K562 (cell line): ENCODE data around the gene IFRD1. TPM values are rescaled to one million over a fixed set of nuclear protein-coding genes. Genes with fewer than 3 reads are reported as not detected.

Experiments used
- BRD4 ChIP-seq: fragments of 200-600 bp; sonication (generic); IDR thresholded peaks from 2 replicates; pipeline ENCODE4 v1.6.1; 2017; ENCODE audit warnings: inconsistent platforms
- CBX2 ChIP-seq: fragments of 200-600 bp; sonication (generic); IDR thresholded peaks from one replicate; pipeline ENCODE4 v1.6.1; 2012; ENCODE audit warnings: mild to moderate bottlenecking, low read length, inconsistent platforms; ENCODE audit not compliant: insufficient read depth, poor library complexity, severe bottlenecking
- CREBBP ChIP-seq: IDR thresholded peaks from one replicate; pipeline ENCODE4 v1.6.1; 2012; ENCODE audit warnings: low read depth, mild to moderate bottlenecking, control low read depth, inconsistent platforms, low read length
- CSDE1 ChIP-seq, 2 experiments: fragments of 450-650 bp; IDR thresholded peaks; 2 replicates each; pipeline ENCODE4 v1.6.1; 2016; ENCODE audit warnings: mild to moderate bottlenecking in 1 of 2
- FOXP1 ChIP-seq: sonication (generic); formaldehyde crosslinking; IDR thresholded peaks from 2 replicates; pipeline ENCODE4 v1.8.0; 2022; ENCODE audit warnings: mild to moderate bottlenecking, missing genetic modification reagents
- HDAC2 ChIP-seq: fragments of 450-650 bp; IDR thresholded peaks from 2 replicates; pipeline ENCODE4 v1.6.1; 2016; ENCODE audit warnings: mild to moderate bottlenecking
- NR2F6 ChIP-seq: fragments of 450-650 bp; formaldehyde crosslinking; IDR thresholded peaks from 2 replicates; pipeline ENCODE4 v1.4.0; 2020; ENCODE audit warnings: mild to moderate bottlenecking
- RAD21 ChIP-seq, 2 experiments: fragments of 250-450 bp in 1 of 2; fragments of 450-650 bp in 1 of 2; sonication (Bioruptor Pico) in 1 of 2; formaldehyde crosslinking in 1 of 2; IDR thresholded peaks in 1 of 2; conservative IDR thresholded peaks in 1 of 2; 2 replicates each; pipeline versions ENCODE4 v1.4.0 to v1.8.0; 2020 to 2022; ENCODE audit warnings: mild to moderate bottlenecking in 2 of 2, moderate library complexity in 1 of 2
- SMC3 ChIP-seq: conservative IDR thresholded peaks from 2 replicates; pipeline ENCODE4 v1.6.1; 2011; ENCODE audit warnings: low read depth, low read length, improper control_type of control experiment; ENCODE audit not compliant: insufficient read depth
- SRSF7 ChIP-seq: fragments of 200-400 bp; formaldehyde crosslinking; optimal IDR thresholded peaks from 2 replicates; pipeline ENCODE3; 2017; ENCODE audit warnings: mild to moderate bottlenecking, low read depth, low read length
- TEAD4 ChIP-seq, 2 experiments: sonication (generic) in 1 of 2; formaldehyde crosslinking in 1 of 2; IDR thresholded peaks; 2 replicates each; pipeline versions ENCODE4 v1.6.1 to v1.8.0; 2012 to 2022; ENCODE audit warnings: borderline replicate concordance in 1 of 2, inconsistent platforms in 1 of 2, low read length in 1 of 2, mild to moderate bottlenecking in 1 of 2, missing genetic modification reagents in 1 of 2
- YY1 ChIP-seq, 3 experiments: IDR thresholded peaks; 2 replicates each; pipeline ENCODE4 v1.6.1; 2011; ENCODE audit warnings: low read length in 2 of 3, mild to moderate bottlenecking in 2 of 3, moderate library complexity in 2 of 3, borderline replicate concordance in 1 of 3, control low read depth in 1 of 3, low read depth in 1 of 3; ENCODE audit not compliant: insufficient read depth in 3 of 3, insufficient replicate concordance in 2 of 3, control insufficient read depth in 1 of 3, insufficient read length in 1 of 3; ENCODE audit errors: extremely low read depth in 1 of 3
- ZNF561 ChIP-seq: fragments of 450-650 bp; formaldehyde crosslinking; conservative IDR thresholded peaks from 2 replicates; pipeline ENCODE4 v1.4.0; 2020; ENCODE audit warnings: mild to moderate bottlenecking, moderate library complexity
- polyA plus RNA-seq, 8 experiments: library from polyadenylated mRNA; depleted of rRNA in 4 of 8; stranded (reverse) in 5 of 8; unstranded in 3 of 8; fragments of >200 nt; fragmentation: Nextera tagmentation in 2 of 8; fragmentation: Illumina TruSeq in 1 of 8; extraction: Ambion mirVana in 2 of 8; extraction: Trizol in 1 of 8; gene quantifications; 2 replicates each; pipeline versions ENCODE4 v1.2.1 to v1.2.3, GENCODE V29; 2011 to 2014; ENCODE audit warnings: inconsistent platforms in 1 of 8, missing spikeins in 1 of 8
- total RNA-seq, 7 experiments: library from RNA; depleted of rRNA in 6 of 7; stranded (reverse); fragments of >200 nt in 6 of 7; fragmentation: Illumina TruSeq in 2 of 7; extraction: Trizol in 2 of 7; gene quantifications; 2 replicates each; pipeline versions ENCODE4 v1.2.1 to v1.2.3, GENCODE V29; 2011 to 2021; ENCODE audit warnings: low replicate concordance in 1 of 7
- TF ChIP-seq, protein P1 (sequence below): fragments of 250-450 bp; sonication (Bioruptor Pico); IDR thresholded peaks from 2 replicates; pipeline ENCODE4 v1.8.0; 2022; ENCODE audit warnings: moderate library complexity, mild to moderate bottlenecking, inconsistent platforms
- TF ChIP-seq, protein P2 (sequence below): fragments of 200-800 bp; sonication (Bioruptor generic); IDR thresholded peaks from 2 replicates; pipeline ENCODE4 v1.6.1; 2016; ENCODE audit warnings: missing genetic modification characterization, missing compliant biosample characterization
- TF ChIP-seq, protein P3 (sequence below): fragments of 450-650 bp; formaldehyde crosslinking; IDR thresholded peaks from 2 replicates; pipeline ENCODE4 v1.4.0; 2020; ENCODE audit warnings: mild to moderate bottlenecking, mixed read lengths
- TF ChIP-seq, protein P4 (sequence below): fragments of 450-650 bp; IDR thresholded peaks from 2 replicates; pipeline ENCODE4 v1.6.1; 2018; ENCODE audit warnings: mild to moderate bottlenecking, low read depth; ENCODE audit not compliant: partially characterized antibody

The IFRD1 gene
- total and polyA plus RNA-seq, 9 of the 15 experiments (the other 6 are each of a cell fraction or from before 2014, with no cell fraction given): 27.6 to 81.8 (median 68.1) TPM

DNA sequence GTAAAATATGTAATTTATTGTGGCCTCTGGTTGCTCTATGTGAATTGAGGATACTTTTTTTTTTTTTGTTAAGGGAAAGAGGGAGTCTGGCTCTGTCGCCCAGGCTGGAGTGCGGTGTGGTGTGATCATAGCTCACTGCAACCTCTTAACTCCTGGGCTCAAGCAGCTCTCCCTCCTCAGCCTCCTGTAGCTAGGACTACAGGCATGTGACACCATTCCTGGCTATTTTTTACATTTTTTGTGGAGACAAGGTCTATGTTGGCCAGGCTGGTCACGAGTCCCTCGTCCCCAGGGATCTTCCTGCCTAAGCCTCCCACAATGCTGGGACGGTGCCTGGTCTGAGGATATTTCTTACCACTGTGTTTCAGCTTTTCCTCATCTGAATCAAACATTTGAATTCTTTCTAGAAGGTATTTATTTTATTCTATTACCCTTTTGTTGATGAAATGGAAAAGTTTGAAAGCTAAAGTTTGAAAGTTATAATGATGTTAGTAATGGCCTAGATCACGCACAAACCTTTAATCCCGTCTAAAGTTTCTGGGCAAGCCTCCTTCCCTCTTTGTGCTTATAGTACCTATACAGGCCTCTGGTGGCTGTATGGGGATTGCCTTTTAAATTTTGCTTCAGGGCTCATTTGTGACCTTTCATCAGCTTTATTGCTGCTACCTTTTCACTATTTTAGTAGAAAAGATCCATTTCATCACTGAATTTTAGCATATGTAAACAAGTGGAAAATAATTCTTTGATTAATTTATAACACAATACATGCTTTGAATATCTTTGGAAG lies 2.0 kb downstream of the IFRD1 start (continued):
- TF ChIP-seq RAD21 (CRISPR knock-in tag; conservative IDR thresholded peaks at IDR 0.05 in 1 of 2, IDR thresholded peaks at IDR 0.05 in 1 of 2): peak; percentile 55 to 62
- TF ChIP-seq, protein P1, sequence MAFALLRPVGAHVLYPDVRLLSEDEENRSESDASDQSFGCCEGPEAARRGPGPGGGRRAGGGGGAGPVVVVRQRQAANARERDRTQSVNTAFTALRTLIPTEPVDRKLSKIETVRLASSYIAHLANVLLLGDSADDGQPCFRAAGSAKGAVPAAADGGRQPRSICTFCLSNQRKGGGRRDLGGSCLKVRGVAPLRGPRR (CRISPR knock-in tag): no peak
- no peak for TF ChIP-seq BRD4
- TF ChIP-seq SRSF7: no peak
- no peak for TF ChIP-seq HDAC2
- peak in 1 of 3 experiments; percentile 17 for TF ChIP-seq YY1 (IDR thresholded peaks at IDR 0.05; ENCODE audit: borderline replicate concordance in 1 of 3, control insufficient read depth in 1 of 3, extremely low read depth in 1 of 3, insufficient read depth in 3 of 3, insufficient read length in 1 of 3, insufficient replicate concordance in 2 of 3, low read depth in 1 of 3, low read length in 2 of 3)
- peak; percentile 36; the same call in 1 of the 2 replicates for TF ChIP-seq FOXP1 (CRISPR knock-in tag)
- TF ChIP-seq, protein P2, sequence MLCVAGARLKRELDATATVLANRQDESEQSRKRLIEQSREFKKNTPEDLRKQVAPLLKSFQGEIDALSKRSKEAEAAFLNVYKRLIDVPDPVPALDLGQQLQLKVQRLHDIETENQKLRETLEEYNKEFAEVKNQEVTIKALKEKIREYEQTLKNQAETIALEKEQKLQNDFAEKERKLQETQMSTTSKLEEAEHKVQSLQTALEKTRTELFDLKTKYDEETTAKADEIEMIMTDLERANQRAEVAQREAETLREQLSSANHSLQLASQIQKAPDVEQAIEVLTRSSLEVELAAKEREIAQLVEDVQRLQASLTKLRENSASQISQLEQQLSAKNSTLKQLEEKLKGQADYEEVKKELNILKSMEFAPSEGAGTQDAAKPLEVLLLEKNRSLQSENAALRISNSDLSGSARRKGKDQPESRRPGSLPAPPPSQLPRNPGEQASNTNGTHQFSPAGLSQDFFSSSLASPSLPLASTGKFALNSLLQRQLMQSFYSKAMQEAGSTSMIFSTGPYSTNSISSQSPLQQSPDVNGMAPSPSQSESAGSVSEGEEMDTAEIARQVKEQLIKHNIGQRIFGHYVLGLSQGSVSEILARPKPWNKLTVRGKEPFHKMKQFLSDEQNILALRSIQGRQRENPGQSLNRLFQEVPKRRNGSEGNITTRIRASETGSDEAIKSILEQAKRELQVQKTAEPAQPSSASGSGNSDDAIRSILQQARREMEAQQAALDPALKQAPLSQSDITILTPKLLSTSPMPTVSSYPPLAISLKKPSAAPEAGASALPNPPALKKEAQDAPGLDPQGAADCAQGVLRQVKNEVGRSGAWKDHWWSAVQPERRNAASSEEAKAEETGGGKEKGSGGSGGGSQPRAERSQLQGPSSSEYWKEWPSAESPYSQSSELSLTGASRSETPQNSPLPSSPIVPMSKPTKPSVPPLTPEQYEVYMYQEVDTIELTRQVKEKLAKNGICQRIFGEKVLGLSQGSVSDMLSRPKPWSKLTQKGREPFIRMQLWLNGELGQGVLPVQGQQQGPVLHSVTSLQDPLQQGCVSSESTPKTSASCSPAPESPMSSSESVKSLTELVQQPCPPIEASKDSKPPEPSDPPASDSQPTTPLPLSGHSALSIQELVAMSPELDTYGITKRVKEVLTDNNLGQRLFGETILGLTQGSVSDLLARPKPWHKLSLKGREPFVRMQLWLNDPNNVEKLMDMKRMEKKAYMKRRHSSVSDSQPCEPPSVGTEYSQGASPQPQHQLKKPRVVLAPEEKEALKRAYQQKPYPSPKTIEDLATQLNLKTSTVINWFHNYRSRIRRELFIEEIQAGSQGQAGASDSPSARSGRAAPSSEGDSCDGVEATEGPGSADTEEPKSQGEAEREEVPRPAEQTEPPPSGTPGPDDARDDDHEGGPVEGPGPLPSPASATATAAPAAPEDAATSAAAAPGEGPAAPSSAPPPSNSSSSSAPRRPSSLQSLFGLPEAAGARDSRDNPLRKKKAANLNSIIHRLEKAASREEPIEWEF: no peak
- TF ChIP-seq CBX2: no peak
- TF ChIP-seq CSDE1 (IDR thresholded peaks at IDR 0.05): no peak
- no peak for TF ChIP-seq CREBBP
- TF ChIP-seq, protein P3, sequence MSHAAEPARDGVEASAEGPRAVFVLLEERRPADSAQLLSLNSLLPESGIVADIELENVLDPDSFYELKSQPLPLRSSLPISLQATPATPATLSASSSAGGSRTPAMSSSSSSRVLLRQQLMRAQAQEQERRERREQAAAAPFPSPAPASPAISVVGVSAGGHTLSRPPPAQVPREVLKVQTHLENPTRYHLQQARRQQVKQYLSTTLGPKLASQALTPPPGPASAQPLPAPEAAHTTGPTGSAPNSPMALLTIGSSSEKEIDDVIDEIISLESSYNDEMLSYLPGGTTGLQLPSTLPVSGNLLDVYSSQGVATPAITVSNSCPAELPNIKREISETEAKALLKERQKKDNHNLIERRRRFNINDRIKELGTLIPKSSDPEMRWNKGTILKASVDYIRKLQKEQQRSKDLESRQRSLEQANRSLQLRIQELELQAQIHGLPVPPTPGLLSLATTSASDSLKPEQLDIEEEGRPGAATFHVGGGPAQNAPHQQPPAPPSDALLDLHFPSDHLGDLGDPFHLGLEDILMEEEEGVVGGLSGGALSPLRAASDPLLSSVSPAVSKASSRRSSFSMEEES (CRISPR knock-in tag): no peak
- TF ChIP-seq, protein P4, sequence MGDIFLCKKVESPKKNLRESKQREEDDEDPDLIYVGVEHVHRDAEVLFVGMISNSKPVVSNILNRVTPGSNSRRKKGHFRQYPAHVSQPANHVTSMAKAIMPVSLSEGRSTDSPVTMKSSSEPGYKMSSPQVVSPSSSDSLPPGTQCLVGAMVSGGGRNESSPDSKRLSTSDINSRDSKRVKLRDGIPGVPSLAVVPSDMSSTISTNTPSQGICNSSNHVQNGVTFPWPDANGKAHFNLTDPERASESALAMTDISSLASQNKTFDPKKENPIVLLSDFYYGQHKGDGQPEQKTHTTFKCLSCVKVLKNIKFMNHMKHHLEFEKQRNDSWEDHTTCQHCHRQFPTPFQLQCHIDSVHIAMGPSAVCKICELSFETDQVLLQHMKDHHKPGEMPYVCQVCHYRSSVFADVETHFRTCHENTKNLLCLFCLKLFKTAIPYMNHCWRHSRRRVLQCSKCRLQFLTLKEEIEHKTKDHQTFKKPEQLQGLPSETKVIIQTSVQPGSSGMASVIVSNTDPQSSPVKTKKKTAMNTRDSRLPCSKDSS: no peak
- 0 out of 2 replicates have a peak, but pooled peaks have one; percentile 4 for TF ChIP-seq SMC3
- peak; percentile 28; the same call in 1 of the 2 replicates for TF ChIP-seq TEAD4 (IDR thresholded peaks at IDR 0.05; ENCODE audit: low read length)
- no peak for TF ChIP-seq TEAD4 (CRISPR knock-in tag; IDR thresholded peaks at IDR 0.05; ENCODE audit: borderline replicate concordance)
- no peak for TF ChIP-seq NR2F6 (CRISPR knock-in tag)
- TF ChIP-seq ZNF561 (CRISPR knock-in tag): no peak
